Endodermal cell (in vitro differentiated cells): Measurements from ENCODE around the gene SH3PXD2A. TPM values are rescaled to one million over a fixed set of nuclear protein-coding genes. Genes with fewer than 3 reads are reported as not detected.

Experiments used
- DNase-seq: peaks from one replicate; pipeline ENCODE4 v3.0.0-alpha.2; 2017
- H3K27ac ChIP-seq: 2 replicates; pipeline ENCODE4 v1.5.1; 2013; ENCODE audit warnings: mild to moderate bottlenecking, low read depth, low read length, moderate library complexity
- H3K27me3 ChIP-seq: 2 replicates; pipeline ENCODE4 v1.6.1; 2013; ENCODE audit warnings: mild to moderate bottlenecking, low read length, moderate library complexity; ENCODE audit not compliant: insufficient read depth, control insufficient read depth, poor library complexity, severe bottlenecking
- H3K36me3 ChIP-seq: 2 replicates; pipeline ENCODE4 v1.7.0; 2013; ENCODE audit warnings: mild to moderate bottlenecking, low read length, moderate library complexity; ENCODE audit not compliant: control insufficient read depth, insufficient read depth
- H3K4me1 ChIP-seq: one replicate; pipeline ENCODE4 v1.7.0; 2013; ENCODE audit warnings: low read length; ENCODE audit not compliant: control insufficient read depth, insufficient read depth
- H3K4me3 ChIP-seq: 2 replicates; pipeline ENCODE4 v1.5.1; 2013; ENCODE audit warnings: mild to moderate bottlenecking, low read length, moderate library complexity
- H3K9ac ChIP-seq: 2 replicates; pipeline ENCODE4 v1.6.1; 2013; ENCODE audit warnings: mild to moderate bottlenecking, low read length, moderate library complexity; ENCODE audit not compliant: poor library complexity, severe bottlenecking; ENCODE audit errors: extremely low read depth
- H3K9me3 ChIP-seq: 2 replicates; pipeline ENCODE4 v1.6.1; 2013; ENCODE audit warnings: mild to moderate bottlenecking, low read length, moderate library complexity; ENCODE audit not compliant: control insufficient read depth
- H3K27ac Mint-ChIP-seq: 2 replicates; pipeline ENCODE4 v1.8.0; 2020; ENCODE audit warnings: mixed read lengths
- H3K27me3 Mint-ChIP-seq: 2 replicates; pipeline ENCODE4 v1.8.0; 2021; ENCODE audit warnings: mild to moderate bottlenecking, mixed read lengths; ENCODE audit not compliant: insufficient read depth
- H3K36me3 Mint-ChIP-seq: 2 replicates; pipeline ENCODE4 v1.8.0; 2020; ENCODE audit warnings: low read depth, mixed read lengths
- H3K4me1 Mint-ChIP-seq: 2 replicates; pipeline ENCODE4 v1.8.0; 2020; ENCODE audit warnings: mixed read lengths
- H3K4me3 Mint-ChIP-seq: 2 replicates; pipeline ENCODE4 v1.8.0; 2020; ENCODE audit warnings: mild to moderate bottlenecking, moderate library complexity, mixed read lengths
- H3K9me3 Mint-ChIP-seq: 2 replicates; pipeline ENCODE4 v1.8.0; 2020; ENCODE audit warnings: mild to moderate bottlenecking, mixed read lengths
- WGBS, 2 experiments: methylation state at CpG; one replicate each; pipeline versions ENCODE4 v1.1.5 to v1.1.7; 2013; ENCODE audit warnings: missing lambda C conversion rate in 2 of 2, mixed read lengths in 1 of 2; ENCODE audit not compliant: insufficient coverage in 1 of 2, insufficient read length in 1 of 2; 5-methylcytosine and 5-hydroxymethylcytosine counted together
- total RNA-seq, 2 donors: library from RNA; stranded (reverse); fragmentation: NEBNext Ultra II Directional in 1 of 2; extraction: Animal tissue kit (Norgen Biotek cat#: 25700) in 1 of 2; gene quantifications; 2 replicates in 1 of 2; 3 replicates in 1 of 2; pipeline ENCODE4 v1.2.1, GENCODE V29; 2021
- TF ChIP-seq, protein P1 (sequence below): fragments of 200-600 bp; sonication (generic); conservative IDR thresholded peaks from 2 replicates; pipeline ENCODE4 v1.5.0; 2021; ENCODE audit warnings: antibody characterized with exemption, mild to moderate bottlenecking

SH3PXD2A gene
- total RNA-seq, 2 donors from 2014 or later = 15.7 to 22.6 TPM

DNA sequence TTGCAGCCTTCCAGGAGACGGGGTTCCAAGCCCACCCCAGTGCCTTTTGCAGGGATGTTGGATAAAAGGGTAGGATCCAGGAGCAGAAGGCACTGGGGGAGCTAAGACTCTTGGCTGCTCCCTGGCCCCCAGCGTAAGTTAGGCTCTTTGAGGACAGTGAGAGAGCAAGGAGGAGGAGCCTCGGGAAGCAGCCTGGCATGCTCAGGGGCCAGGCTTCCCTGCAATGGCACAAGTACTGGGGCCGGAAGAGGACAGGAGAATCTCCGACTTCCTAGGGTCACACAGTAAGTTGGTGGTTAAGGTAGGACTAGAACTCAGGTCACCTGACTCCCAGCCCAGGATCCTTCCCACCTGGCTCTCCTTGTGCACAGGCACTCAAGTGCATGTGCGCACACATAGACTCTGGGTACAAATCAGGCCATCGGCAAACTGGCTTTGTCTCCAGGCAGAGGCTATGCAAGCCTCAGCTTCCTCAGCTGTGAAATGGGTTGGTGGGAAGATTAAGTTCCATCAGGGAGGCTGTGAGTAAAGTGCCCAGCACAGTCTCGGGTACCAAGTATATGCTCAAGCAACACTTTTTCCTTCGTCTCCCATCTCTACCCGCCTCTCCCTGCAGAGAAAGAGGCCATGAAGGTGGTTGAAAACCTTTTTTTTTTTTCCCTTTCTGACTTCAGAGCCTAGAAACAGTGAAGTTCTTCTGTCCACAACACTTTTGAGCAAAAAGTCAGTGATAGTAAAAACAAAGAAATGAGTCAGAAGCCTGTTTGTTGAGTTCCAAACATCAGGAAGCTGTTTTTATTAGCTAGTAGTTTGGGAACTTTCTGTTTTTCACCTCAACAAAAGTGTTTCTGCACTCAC is 282.8 kb downstream of the SH3PXD2A start:
- Histone ChIP-seq H3K4me3 (no peak overlapping the region), H3K4me1 (no peaks in the 10 kb centered on the region), H3K27me3 (no peaks in the 10 kb centered on the region), H3K9me3 (no peaks in the 10 kb centered on the region), H3K36me3 (no peaks in the 10 kb centered on the region), H3K27ac (no peak overlapping the region), H3K9ac (no peak overlapping the region)
- TF ChIP-seq, protein P1, sequence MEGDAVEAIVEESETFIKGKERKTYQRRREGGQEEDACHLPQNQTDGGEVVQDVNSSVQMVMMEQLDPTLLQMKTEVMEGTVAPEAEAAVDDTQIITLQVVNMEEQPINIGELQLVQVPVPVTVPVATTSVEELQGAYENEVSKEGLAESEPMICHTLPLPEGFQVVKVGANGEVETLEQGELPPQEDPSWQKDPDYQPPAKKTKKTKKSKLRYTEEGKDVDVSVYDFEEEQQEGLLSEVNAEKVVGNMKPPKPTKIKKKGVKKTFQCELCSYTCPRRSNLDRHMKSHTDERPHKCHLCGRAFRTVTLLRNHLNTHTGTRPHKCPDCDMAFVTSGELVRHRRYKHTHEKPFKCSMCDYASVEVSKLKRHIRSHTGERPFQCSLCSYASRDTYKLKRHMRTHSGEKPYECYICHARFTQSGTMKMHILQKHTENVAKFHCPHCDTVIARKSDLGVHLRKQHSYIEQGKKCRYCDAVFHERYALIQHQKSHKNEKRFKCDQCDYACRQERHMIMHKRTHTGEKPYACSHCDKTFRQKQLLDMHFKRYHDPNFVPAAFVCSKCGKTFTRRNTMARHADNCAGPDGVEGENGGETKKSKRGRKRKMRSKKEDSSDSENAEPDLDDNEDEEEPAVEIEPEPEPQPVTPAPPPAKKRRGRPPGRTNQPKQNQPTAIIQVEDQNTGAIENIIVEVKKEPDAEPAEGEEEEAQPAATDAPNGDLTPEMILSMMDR = no peak
- no peak overlapping the region for H3K4me3 Mint-ChIP-seq
- peaks cover 11% of the 10 kb centered on the region for H3K4me1 Mint-ChIP-seq
- peaks cover 6% of the 10 kb centered on the region for H3K27me3 Mint-ChIP-seq
- no peaks in the 10 kb centered on the region for H3K9me3 Mint-ChIP-seq
- no peak for DNase-seq
- H3K27ac Mint-ChIP-seq = peak overlapping the region; percentile 21
- H3K36me3 Mint-ChIP-seq = no peaks in the 10 kb centered on the region
- 90 to 91% methylated on average over 7 to 10 of the region's 10 CpGs for WGBS, 2 experiments

DNA sequence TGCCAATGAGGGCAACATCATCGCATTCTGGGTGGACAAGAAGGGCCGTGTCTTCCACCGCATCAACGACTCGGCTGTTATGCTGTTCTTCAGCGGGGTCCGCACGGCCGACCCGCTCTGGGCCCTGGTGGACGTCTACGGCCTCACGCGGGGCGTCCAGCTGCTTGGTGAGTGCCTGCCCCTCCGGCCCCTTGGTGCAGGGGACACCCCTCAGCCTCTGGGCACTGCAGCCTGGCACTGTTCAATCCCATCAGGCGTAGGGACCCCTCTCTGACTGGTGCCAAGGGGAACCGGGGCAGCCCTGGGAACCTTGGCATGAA is 283.8 kb downstream of the SH3PXD2A start:
- 93 to 98% methylated on average over 18 of the region's 18 CpGs for WGBS, 2 experiments
- no peak overlapping the region for H3K27ac Mint-ChIP-seq
- no peak overlapping the region for H3K27ac ChIP-seq
- H3K4me3 ChIP-seq = no peak overlapping the region
- H3K4me1 Mint-ChIP-seq = peaks cover 6% of the 10 kb centered on the region
- no peak overlapping the region for H3K9ac ChIP-seq
- H3K9me3 ChIP-seq = no peaks in the 10 kb centered on the region
- no peaks in the 10 kb centered on the region for H3K36me3 ChIP-seq
- H3K4me3 Mint-ChIP-seq = no peak overlapping the region
- TF ChIP-seq, protein P1 = no peak
- DNase-seq = no peak
- no peaks in the 10 kb centered on the region for H3K27me3 ChIP-seq
- H3K4me1 ChIP-seq = no peaks in the 10 kb centered on the region
- peaks cover 6% of the 10 kb centered on the region for H3K27me3 Mint-ChIP-seq
- no peaks in the 10 kb centered on the region for H3K9me3 Mint-ChIP-seq
- no peaks in the 10 kb centered on the region for H3K36me3 Mint-ChIP-seq

DNA sequence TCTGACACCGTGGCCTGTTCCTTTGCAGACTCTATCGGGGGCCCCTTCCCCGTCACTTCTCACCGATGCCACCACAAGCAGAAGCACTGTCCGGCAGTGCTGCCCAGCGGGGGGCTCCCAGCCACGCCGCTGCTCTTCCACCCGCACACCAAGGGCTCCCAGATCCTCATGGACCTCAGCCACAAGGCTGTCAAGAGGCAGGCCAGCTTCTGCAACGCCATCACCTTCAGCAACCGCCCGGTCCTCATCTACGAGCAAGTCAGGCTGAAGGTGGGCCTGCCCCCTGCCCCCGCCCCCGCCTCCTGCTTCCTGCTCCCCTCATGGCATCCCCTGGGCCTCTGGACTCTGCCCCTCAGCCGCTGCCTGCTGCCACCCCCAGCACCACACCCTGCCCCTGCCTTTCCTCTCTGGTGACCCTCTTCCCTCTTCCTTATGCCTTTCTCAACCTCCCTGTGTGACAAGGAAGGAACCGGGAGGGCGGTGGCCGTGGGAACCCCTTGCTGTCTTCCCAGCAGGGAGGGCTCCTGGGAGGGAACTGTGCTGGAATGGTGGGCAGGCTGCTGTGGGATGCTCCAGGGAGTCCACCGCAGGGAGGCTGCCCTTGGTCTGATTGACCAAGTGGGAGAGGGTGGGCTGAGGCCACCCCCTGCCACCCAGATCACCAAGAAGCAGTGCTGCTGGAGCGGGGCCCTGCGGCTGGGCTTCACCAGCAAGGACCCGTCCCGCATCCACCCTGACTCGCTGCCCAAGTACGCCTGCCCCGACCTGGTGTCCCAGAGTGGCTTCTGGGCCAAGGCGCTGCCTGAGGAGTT is 284.3 kb downstream of the SH3PXD2A start:
- WGBS, 2 experiments = 94 to 96% methylated on average over 9 to 28 of the region's 28 CpGs
- H3K4me3 ChIP-seq = no peak overlapping the region
- H3K4me1 Mint-ChIP-seq = peaks cover under 1% of the 10 kb centered on the region
- no peak overlapping the region for H3K9ac ChIP-seq
- TF ChIP-seq, protein P1 = no peak
- H3K27ac ChIP-seq = no peak overlapping the region
- no peaks in the 10 kb centered on the region for H3K27me3 ChIP-seq
- no peaks in the 10 kb centered on the region for H3K9me3 ChIP-seq
- no peaks in the 10 kb centered on the region for H3K4me1 ChIP-seq
- no peaks in the 10 kb centered on the region for H3K36me3 ChIP-seq
- peaks cover 6% of the 10 kb centered on the region for H3K27me3 Mint-ChIP-seq
- no peaks in the 10 kb centered on the region for H3K36me3 Mint-ChIP-seq
- H3K9me3 Mint-ChIP-seq = no peaks in the 10 kb centered on the region
- no peak overlapping the region for H3K4me3 Mint-ChIP-seq
- no peak overlapping the region for H3K27ac Mint-ChIP-seq
- no peak for DNase-seq
